GM18498 (cell line): Measurements from ENCODE around the gene GMDS.

Source experiments
- ATAC-seq: cut with Tn5 transposase; IDR thresholded peaks from one replicate; pipeline ENCODE4 v1.9.1; 2021; ENCODE audit warnings: mild to moderate bottlenecking, moderate library complexity; ENCODE audit not compliant: unreplicated experiment

The GMDS gene

GRCh38 chr6:2141644-2142290, 103.6 kb downstream of the GMDS start:
- no peak for ATAC-seq

- ATAC-seq: no peak
These were observed 104.8 kb downstream of the GMDS start for GRCh38 chr6:2140438-2141128.

DNA sequence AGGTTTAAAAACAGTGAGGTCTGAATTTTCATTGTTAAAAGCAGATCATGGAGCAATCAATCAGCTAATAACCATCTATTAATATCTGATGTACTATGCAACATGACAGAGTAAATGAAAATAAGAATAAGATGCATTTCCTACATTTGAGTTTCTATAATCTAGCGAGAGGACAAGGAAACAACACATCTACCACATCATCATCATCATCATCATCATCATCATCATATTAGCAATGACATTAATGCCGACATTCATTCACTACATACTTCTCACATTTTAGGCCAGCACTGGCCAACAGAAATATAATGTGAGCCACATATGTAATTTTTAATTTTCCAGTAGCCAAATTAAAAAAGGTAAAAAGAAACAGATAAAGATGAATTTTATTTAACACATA, 110.0 kb downstream of the GMDS start:
- ATAC-seq: no peak

DNA sequence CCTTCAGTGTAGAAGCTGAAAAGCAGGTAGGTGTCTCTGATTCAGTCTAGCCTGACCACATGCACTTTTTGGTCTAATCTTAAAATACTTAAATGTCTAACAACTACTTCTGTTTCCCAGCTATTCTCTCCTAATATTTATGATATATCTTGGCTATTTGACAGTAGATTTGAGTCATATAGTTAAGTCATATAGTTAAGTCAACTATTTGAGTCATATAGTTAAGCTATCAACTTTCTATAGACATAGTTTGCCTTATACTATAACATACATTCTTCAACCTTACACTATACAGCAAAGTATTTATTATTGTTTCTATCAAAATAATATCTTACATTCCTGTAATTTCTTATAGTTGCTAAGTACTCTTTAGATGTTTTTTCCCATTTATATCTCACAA, 110.9 kb downstream of the GMDS start:
- no peak for ATAC-seq

- ATAC-seq: no peak
These were observed 111.6 kb downstream of the GMDS start for GRCh38 chr6:2133716-2134310.

- ATAC-seq: no peak
These were observed 112.5 kb downstream of the GMDS start for GRCh38 chr6:2132916-2133315.

DNA sequence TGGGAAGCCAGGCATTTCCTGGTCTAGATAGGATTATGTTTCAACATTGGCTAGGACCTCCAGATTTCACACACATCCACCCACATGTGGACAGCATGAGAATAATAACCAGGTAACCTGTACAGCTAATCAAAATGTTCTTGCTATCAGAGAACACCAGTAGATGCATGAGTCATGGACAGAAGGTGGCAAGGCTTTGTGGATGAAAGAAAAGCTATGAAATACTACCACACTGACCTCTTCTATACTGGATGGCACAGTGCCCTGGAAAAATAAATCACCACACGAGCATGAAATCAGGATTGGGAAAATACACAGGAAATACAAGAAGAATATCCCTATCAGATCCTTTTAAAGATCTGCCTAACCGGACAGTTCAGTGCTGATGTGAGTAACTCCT, 113.0 kb downstream of the GMDS start:
- no peak for ATAC-seq

GRCh38 chr6:2129182-2129621, 116.2 kb downstream of the GMDS start:
- ATAC-seq: peak; percentile 61

DNA sequence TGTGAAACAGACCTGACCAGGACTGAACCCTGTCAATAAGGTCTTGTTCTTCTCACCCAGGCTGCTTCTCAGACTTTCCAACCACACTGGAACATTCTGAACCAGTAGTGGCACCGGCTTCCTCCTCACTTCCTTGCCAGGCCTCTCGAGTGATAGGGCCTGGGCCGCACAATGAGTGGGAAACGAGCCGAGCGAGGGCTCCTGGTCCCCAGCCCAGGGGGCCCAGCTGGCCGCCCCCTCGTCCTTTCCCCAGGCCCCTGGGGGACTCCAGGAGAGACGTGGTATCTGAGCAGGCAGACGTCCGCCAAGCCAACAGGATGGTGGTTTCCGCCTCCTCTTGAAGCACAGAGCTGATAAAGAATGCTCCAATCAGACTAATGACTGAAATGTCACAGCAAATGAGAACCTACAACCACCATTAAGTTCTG, 117.9 kb downstream of the GMDS start:
- ATAC-seq: peak; percentile 64

- no peak for ATAC-seq
These were observed 119.1 kb downstream of the GMDS start for GRCh38 chr6:2126351-2126750.

DNA sequence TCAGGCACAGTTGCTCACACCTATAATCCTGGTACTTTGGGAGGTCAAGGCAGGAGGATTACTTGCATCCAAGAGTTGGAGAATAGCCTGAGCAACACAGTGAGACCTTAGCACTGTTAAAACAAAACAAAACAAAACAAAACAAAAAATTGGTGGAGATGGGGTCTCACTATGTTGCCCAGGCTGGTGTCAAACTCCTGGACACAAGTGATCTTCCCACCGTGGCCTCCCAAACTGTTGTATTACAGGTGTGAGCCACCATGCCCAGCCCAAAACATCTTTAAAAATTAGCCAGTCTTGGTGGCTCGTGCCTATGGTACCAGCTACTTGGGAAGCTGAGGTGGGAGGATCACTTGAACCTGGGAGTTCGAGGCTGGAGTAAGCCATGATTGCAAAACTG, 120.2 kb downstream of the GMDS start:
- ATAC-seq: no peak

DNA sequence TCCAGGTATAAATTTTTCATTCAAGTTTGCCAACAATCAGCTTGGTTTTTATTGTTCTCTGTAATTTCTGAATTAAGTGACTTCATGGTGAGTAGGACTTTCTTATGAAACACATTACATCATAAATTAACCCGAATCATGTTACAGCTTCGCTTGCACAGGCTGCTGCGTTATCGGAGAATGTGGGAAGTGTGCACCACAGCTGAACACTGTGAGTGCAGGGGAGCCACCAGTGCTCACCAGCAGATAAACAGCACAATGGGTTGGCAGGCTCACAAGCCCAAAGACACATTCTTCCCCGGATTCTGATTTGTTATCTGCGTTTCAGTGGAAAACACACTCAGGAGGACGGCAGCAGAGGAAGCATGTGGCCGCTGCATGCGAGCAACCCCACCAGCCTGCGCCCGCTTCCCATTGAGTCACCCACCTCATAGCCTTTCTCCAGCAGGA, 121.1 kb downstream of the GMDS start:
- ATAC-seq: no peak

DNA sequence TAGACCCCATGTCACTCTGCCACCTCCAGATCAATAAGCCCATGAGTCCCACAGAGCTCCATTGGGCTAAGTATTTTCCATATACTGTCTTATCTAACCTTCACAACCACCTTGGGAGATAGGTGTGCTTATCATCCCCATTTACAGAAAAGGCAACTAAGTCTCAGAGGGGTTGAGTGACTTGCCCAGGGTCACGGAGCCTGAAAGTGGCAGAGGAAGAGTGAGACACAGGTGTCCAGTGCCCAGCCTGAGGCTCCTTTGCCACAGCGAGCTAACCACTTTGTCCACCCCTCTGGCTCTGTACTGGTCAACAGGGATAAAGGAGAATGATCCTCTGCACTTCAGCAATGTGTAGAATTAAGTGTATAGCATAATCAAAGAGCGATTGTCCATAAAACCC, 124.5 kb downstream of the GMDS start:
- ATAC-seq: no peak

- no peak for ATAC-seq
These were observed 126.1 kb downstream of the GMDS start for GRCh38 chr6:2119275-2119674.

- no peak for ATAC-seq
These were observed 127.3 kb downstream of the GMDS start for GRCh38 chr6:2118136-2118535.

GRCh38 chr6:2117447-2117846, 128.0 kb downstream of the GMDS start:
- ATAC-seq: no peak

DNA sequence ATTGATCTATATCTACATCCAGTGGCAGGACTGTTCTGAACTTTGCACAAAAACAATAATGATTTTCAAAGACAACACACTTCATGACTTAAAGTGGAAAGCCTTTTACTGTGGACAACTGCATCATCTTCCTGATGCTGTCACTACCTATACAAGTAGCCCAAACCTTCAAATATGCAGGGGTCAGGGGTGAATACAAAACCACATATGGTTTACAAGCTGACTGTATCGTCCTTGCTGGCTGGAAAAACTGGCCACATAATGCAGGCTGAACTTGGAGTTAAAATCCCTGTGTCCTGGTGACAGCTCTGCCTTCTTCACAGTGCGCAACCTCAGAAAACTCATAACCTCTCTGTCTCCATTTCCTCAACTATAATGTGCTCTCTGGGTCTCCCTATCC, 128.9 kb downstream of the GMDS start:
- ATAC-seq: no peak

- ATAC-seq: no peak
These were observed 131.3 kb downstream of the GMDS start for GRCh38 chr6:2114100-2114499.

- ATAC-seq: peak; percentile 48
These were observed 134.2 kb downstream of the GMDS start for GRCh38 chr6:2111162-2111677.

- peak; percentile 66 for ATAC-seq
These were observed 134.9 kb downstream of the GMDS start for GRCh38 chr6:2110504-2110903.

- ATAC-seq: no peak
These were observed 135.6 kb downstream of the GMDS start for GRCh38 chr6:2109796-2110195.

- ATAC-seq: no peak
These were observed 136.6 kb downstream of the GMDS start for GRCh38 chr6:2108700-2109306.
